ENCODE results near the gene WNT2B.

The WNT2B gene

GRCh38 chr1:112532064-112532463 lies 23.3 kb downstream of the WNT2B start:
- H3K4me3 ChIP-seq (ENCODE audit: low read depth, low read length) = no peak overlapping the region
- no peaks in the 10 kb centered on the region for H3K27me3 ChIP-seq (ENCODE audit: control insufficient read depth, insufficient read depth, low read length)
- no peaks in the 10 kb centered on the region for H3K9me3 ChIP-seq (ENCODE audit: control insufficient read depth, insufficient read depth, low read length)
- H3K36me3 ChIP-seq (ENCODE audit: control insufficient read depth, insufficient read depth, low read length) = no peaks in the 10 kb centered on the region
- H3K4me1 ChIP-seq (ENCODE audit: control insufficient read depth, insufficient read depth, low read length) = no peaks in the 10 kb centered on the region
- H3K9ac ChIP-seq (ENCODE audit: low read depth, low read length) = no peak overlapping the region

GRCh38 chr1:112533029-112533428 lies 24.3 kb downstream of the WNT2B start:
- Histone ChIP-seq H3K27me3 (ENCODE audit: control insufficient read depth, insufficient read depth, low read length) (no peaks in the 10 kb centered on the region), H3K9ac (ENCODE audit: low read depth, low read length) (no peak overlapping the region), H3K9me3 (ENCODE audit: control insufficient read depth, insufficient read depth, low read length) (no peaks in the 10 kb centered on the region), H3K36me3 (ENCODE audit: control insufficient read depth, insufficient read depth, low read length) (no peaks in the 10 kb centered on the region), H3K4me3 (ENCODE audit: low read depth, low read length) (no peak overlapping the region), H3K4me1 (ENCODE audit: control insufficient read depth, insufficient read depth, low read length) (no peaks in the 10 kb centered on the region)

DNA sequence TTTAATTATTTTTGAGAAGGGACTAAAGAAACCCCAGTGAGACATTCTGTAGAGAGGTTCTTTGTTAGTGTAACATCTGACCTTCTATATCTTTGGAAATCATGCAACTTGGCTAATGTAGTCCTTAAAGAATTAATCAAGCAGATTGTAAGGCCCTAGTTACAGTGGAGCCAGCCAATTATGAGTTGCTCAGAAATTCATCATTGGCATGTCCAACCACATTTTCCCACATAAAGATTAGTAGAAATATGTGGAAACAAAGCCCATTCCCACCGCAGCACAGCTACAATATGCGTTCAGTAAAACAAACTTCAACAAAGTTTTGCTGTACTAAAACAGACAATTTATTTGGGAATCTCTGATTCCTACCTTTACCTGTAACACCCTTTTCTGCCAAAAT lies 27.8 kb downstream of the WNT2B start:
- H3K27me3 ChIP-seq (ENCODE audit: control insufficient read depth, insufficient read depth, low read length) = no peaks in the 10 kb centered on the region

DNA sequence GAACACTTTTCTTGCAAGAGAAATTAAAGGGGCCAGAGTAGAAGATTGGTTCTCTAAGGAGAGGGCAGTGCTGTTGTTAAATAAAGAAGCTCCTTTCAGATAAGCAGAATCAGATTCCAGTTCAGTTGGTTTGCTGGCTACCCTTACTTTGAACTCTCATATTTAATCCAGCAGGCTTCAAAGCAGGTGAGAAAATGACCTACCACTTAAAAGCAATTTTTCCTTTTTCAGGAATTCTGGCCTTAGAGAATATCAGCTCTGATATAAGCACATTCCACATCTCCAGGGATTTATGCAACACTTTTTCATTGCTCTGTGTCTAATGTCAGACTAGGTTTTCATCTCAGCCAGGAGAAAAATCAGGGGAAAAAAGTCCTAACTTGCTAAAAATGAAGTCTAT lies 28.7 kb downstream of the WNT2B start:
- no peak overlapping the region for H3K4me3 ChIP-seq (ENCODE audit: low read depth, low read length)
- H3K4me1 ChIP-seq (ENCODE audit: control insufficient read depth, insufficient read depth, low read length) = no peaks in the 10 kb centered on the region
- no peaks in the 10 kb centered on the region for H3K36me3 ChIP-seq (ENCODE audit: control insufficient read depth, insufficient read depth, low read length)
- H3K27me3 ChIP-seq (ENCODE audit: control insufficient read depth, insufficient read depth, low read length) = no peaks in the 10 kb centered on the region
- no peak overlapping the region for H3K9ac ChIP-seq (ENCODE audit: low read depth, low read length)
- no peaks in the 10 kb centered on the region for H3K9me3 ChIP-seq (ENCODE audit: control insufficient read depth, insufficient read depth, low read length)

More for the DNA sequence above, 27.8 kb downstream of the WNT2B start:
- Histone ChIP-seq H3K4me1 (ENCODE audit: control insufficient read depth, insufficient read depth, low read length) (no peaks in the 10 kb centered on the region), H3K9me3 (ENCODE audit: control insufficient read depth, insufficient read depth, low read length) (no peaks in the 10 kb centered on the region), H3K9ac (ENCODE audit: low read depth, low read length) (no peak overlapping the region), H3K4me3 (ENCODE audit: low read depth, low read length) (no peak overlapping the region), H3K36me3 (ENCODE audit: control insufficient read depth, insufficient read depth, low read length) (no peaks in the 10 kb centered on the region)

DNA sequence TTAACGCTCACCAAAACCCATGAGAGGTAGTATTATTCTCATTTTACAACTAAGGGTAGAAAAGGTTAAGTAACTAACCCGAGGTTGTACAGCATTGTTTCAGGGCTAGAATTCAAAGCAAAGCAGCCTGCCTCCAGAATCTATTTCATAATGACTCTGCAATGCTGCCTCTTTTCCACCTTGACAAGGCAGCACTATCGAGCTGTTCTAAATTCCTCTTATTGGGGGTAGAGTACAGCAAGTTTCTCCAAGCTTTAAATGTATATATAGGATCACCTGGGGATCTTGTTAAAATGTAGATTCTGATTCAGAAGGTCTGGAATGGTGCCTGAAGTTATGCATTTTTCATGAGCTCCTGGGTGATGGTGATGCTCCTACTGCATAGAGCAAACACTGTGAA lies 30.1 kb downstream of the WNT2B start:
- no peaks in the 10 kb centered on the region for H3K27me3 ChIP-seq (ENCODE audit: control insufficient read depth, insufficient read depth, low read length)
- H3K9me3 ChIP-seq (ENCODE audit: control insufficient read depth, insufficient read depth, low read length) = no peaks in the 10 kb centered on the region
- no peak overlapping the region for H3K4me3 ChIP-seq (ENCODE audit: low read depth, low read length)
- H3K36me3 ChIP-seq (ENCODE audit: control insufficient read depth, insufficient read depth, low read length) = no peaks in the 10 kb centered on the region
- no peaks in the 10 kb centered on the region for H3K4me1 ChIP-seq (ENCODE audit: control insufficient read depth, insufficient read depth, low read length)
- no peak overlapping the region for H3K9ac ChIP-seq (ENCODE audit: low read depth, low read length)

DNA sequence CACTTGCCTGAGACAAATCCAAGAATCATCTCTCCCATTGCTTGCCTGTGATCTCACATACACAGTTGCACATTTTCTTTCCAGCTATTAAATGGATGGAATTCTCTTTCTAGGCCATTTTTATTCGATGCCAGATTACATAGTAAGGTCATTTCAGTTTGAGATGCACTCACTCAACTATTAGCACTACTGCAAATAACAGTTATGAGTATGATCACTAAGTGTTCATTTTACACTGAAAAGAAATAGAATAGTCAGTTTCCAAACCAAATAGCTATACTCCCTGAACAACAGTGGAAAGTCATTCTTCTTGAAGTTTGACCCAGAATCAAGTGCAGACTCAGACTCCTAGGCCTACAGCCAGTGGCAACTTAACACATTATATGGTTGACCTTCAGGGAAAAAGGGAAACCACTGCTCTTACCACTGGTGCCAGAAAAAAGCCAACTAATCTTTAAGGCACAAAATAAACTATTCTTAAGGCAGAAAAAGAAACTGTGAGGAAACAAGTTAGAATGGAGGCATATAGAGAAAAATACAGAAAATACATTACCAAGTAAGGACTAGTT lies 31.5 kb downstream of the WNT2B start:
- Histone ChIP-seq H3K9me3 (ENCODE audit: control insufficient read depth, insufficient read depth, low read length) (no peaks in the 10 kb centered on the region), H3K36me3 (ENCODE audit: control insufficient read depth, insufficient read depth, low read length) (no peaks in the 10 kb centered on the region), H3K4me3 (ENCODE audit: low read depth, low read length) (no peak overlapping the region), H3K27me3 (ENCODE audit: control insufficient read depth, insufficient read depth, low read length) (no peaks in the 10 kb centered on the region), H3K9ac (ENCODE audit: low read depth, low read length) (no peak overlapping the region), H3K4me1 (ENCODE audit: control insufficient read depth, insufficient read depth, low read length) (no peaks in the 10 kb centered on the region)

DNA sequence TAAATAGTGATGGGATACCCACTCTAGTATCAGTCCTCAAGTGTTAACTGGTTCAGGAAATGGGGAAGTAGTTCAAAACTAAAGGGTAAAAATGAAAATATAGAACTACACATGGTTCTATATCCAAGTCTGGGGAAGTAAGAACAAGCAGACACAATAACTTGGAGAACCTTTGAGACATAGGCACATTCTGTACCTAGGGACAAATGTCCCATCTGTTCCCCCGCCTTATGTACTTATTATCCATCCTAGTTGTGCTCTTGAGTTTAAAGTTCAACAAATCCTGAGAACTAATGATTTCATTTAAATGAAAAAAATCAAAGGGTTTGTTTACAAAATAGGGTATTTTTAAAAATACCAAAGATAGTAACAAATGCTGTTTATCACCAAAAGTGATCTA lies 32.5 kb downstream of the WNT2B start:
- H3K4me1 ChIP-seq (ENCODE audit: control insufficient read depth, insufficient read depth, low read length) = no peaks in the 10 kb centered on the region
- H3K4me3 ChIP-seq (ENCODE audit: low read depth, low read length) = no peak overlapping the region
- H3K27me3 ChIP-seq (ENCODE audit: control insufficient read depth, insufficient read depth, low read length) = no peaks in the 10 kb centered on the region
- H3K36me3 ChIP-seq (ENCODE audit: control insufficient read depth, insufficient read depth, low read length) = no peaks in the 10 kb centered on the region
- H3K9me3 ChIP-seq (ENCODE audit: control insufficient read depth, insufficient read depth, low read length) = no peaks in the 10 kb centered on the region
- no peak overlapping the region for H3K9ac ChIP-seq (ENCODE audit: low read depth, low read length)

GRCh38 chr1:112542206-112542973 lies 33.6 kb downstream of the WNT2B start:
- Histone ChIP-seq H3K36me3 (ENCODE audit: control insufficient read depth, insufficient read depth, low read length) (no peaks in the 10 kb centered on the region), H3K4me3 (ENCODE audit: low read depth, low read length) (no peak overlapping the region), H3K27me3 (ENCODE audit: control insufficient read depth, insufficient read depth, low read length) (no peaks in the 10 kb centered on the region), H3K9ac (ENCODE audit: low read depth, low read length) (no peak overlapping the region), H3K9me3 (ENCODE audit: control insufficient read depth, insufficient read depth, low read length) (no peaks in the 10 kb centered on the region), H3K4me1 (ENCODE audit: control insufficient read depth, insufficient read depth, low read length) (no peaks in the 10 kb centered on the region)

DNA sequence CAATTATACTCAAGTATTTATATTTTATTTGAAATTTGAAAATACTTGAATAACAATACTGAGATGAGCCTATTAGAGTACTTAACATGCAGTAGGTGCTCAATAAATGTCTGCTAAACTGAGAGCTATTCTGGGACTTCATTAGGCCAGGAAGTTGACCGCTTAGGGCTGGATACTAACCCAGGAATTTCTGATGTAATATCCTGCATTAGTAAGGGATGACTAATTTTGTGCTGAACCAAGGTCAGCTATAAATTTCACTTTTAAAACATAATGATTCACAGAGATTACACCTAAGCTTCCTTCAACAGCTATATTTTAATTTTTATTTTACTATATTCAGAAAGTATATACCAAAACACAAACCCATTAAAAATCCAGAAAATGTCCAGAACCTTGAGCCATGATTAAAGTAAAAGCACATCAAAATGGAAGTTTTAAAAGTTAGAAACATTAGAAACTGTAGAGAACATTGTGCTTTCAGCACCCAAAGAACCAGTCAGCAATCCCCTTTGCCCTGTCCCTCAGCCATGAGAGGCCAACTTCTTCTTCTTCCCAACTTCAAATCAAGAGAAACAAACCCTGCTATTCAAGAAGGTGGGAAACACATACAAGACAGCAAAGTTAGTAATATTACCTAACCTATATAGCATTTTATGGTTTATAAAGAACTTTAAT lies 35.4 kb downstream of the WNT2B start:
- no peaks in the 10 kb centered on the region for H3K27me3 ChIP-seq (ENCODE audit: control insufficient read depth, insufficient read depth, low read length)
- H3K36me3 ChIP-seq (ENCODE audit: control insufficient read depth, insufficient read depth, low read length) = no peaks in the 10 kb centered on the region
- H3K4me3 ChIP-seq (ENCODE audit: low read depth, low read length) = no peak overlapping the region
- H3K9me3 ChIP-seq (ENCODE audit: control insufficient read depth, insufficient read depth, low read length) = no peaks in the 10 kb centered on the region
- no peaks in the 10 kb centered on the region for H3K4me1 ChIP-seq (ENCODE audit: control insufficient read depth, insufficient read depth, low read length)
- no peak overlapping the region for H3K9ac ChIP-seq (ENCODE audit: low read depth, low read length)

GRCh38 chr1:112544751-112545150 lies 36.0 kb downstream of the WNT2B start:
- H3K9ac ChIP-seq (ENCODE audit: low read depth, low read length) = no peak overlapping the region
- H3K27me3 ChIP-seq (ENCODE audit: control insufficient read depth, insufficient read depth, low read length) = no peaks in the 10 kb centered on the region
- H3K4me3 ChIP-seq (ENCODE audit: low read depth, low read length) = no peak overlapping the region
- no peaks in the 10 kb centered on the region for H3K9me3 ChIP-seq (ENCODE audit: control insufficient read depth, insufficient read depth, low read length)
- no peaks in the 10 kb centered on the region for H3K4me1 ChIP-seq (ENCODE audit: control insufficient read depth, insufficient read depth, low read length)
- H3K36me3 ChIP-seq (ENCODE audit: control insufficient read depth, insufficient read depth, low read length) = no peaks in the 10 kb centered on the region

- Histone ChIP-seq H3K4me3 (ENCODE audit: low read depth, low read length) (no peak overlapping the region), H3K4me1 (ENCODE audit: control insufficient read depth, insufficient read depth, low read length) (no peaks in the 10 kb centered on the region), H3K9ac (ENCODE audit: low read depth, low read length) (no peak overlapping the region), H3K9me3 (ENCODE audit: control insufficient read depth, insufficient read depth, low read length) (no peaks in the 10 kb centered on the region), H3K27me3 (ENCODE audit: control insufficient read depth, insufficient read depth, low read length) (no peaks in the 10 kb centered on the region), H3K36me3 (ENCODE audit: control insufficient read depth, insufficient read depth, low read length) (no peaks in the 10 kb centered on the region)
These were observed 37.3 kb downstream of the WNT2B start for GRCh38 chr1:112546076-112546475.

- Histone ChIP-seq H3K4me3 (ENCODE audit: low read depth, low read length) (no peak overlapping the region), H3K9ac (ENCODE audit: low read depth, low read length) (no peak overlapping the region), H3K36me3 (ENCODE audit: control insufficient read depth, insufficient read depth, low read length) (no peaks in the 10 kb centered on the region), H3K27me3 (ENCODE audit: control insufficient read depth, insufficient read depth, low read length) (no peaks in the 10 kb centered on the region), H3K9me3 (ENCODE audit: control insufficient read depth, insufficient read depth, low read length) (no peaks in the 10 kb centered on the region), H3K4me1 (ENCODE audit: control insufficient read depth, insufficient read depth, low read length) (no peaks in the 10 kb centered on the region)
These were observed 39.8 kb downstream of the WNT2B start for GRCh38 chr1:112548547-112548946.

All from iPS-15b (cell line).